Transverse colon (tissue), 4 donors: ENCODE data around the gene HOXA4. TPM values are rescaled to one million over a fixed set of nuclear protein-coding genes. Genes with fewer than 3 reads are reported as not detected.

Experiments
- DNase-seq: peaks from one replicate; pipeline ENCODE4 v3.0.0-alpha.2; 2019
- H3K27ac ChIP-seq, 4 donors: fragments of 200-600 bp; sonication (generic); 2 replicates each; pipeline ENCODE4 v1.5.1; 2016 to 2018; ENCODE audit warnings: inconsistent platforms in 4 of 4
- H3K27me3 ChIP-seq: fragments of 200-600 bp; sonication (generic); 2 replicates; pipeline ENCODE4 v1.5.1; 2017; ENCODE audit warnings: inconsistent platforms
- H3K36me3 ChIP-seq, 4 donors: fragments of 200-600 bp; sonication (generic); 2 replicates each; pipeline ENCODE4 v1.5.1; 2017 to 2019; ENCODE audit warnings: inconsistent platforms in 4 of 4
- H3K4me1 ChIP-seq, 4 donors: fragments of 200-600 bp; sonication (generic); 2 replicates each; pipeline ENCODE4 v1.5.1; 2017 to 2020; ENCODE audit warnings: inconsistent platforms in 4 of 4
- H3K4me3 ChIP-seq, 4 donors: fragments of 200-600 bp; sonication (generic); 1 replicate in 1 of 4; 2 replicates in 3 of 4; pipeline versions ENCODE4 v1.5.1 to v1.6.1; 2017 to 2019; ENCODE audit warnings: inconsistent platforms in 4 of 4
- H3K9me3 ChIP-seq, 2 donors: fragments of 200-600 bp; sonication (generic); 2 replicates each; pipeline ENCODE4 v1.5.1; 2017 to 2019; ENCODE audit warnings: inconsistent platforms in 2 of 2
- CTCF ChIP-seq, 5 experiments: fragments of 200-600 bp in 3 of 5; fragments of 450-650 bp in 2 of 5; sonication (generic) in 3 of 5; IDR thresholded peaks; 1 replicate in 2 of 5; 2 replicates in 3 of 5; pipeline ENCODE4 v1.5.1; 2016 to 2017; ENCODE audit warnings: antibody characterized with exemption in 5 of 5, inconsistent platforms in 3 of 5, mild to moderate bottlenecking in 2 of 5, moderate library complexity in 1 of 5
- EP300 ChIP-seq: sonication (generic); formaldehyde crosslinking; IDR thresholded peaks from one replicate; pipeline ENCODE4 v1.6.1; 2017; ENCODE audit warnings: antibody characterized with exemption, low read depth
- POLR2A ChIP-seq: fragments of 450-650 bp; IDR thresholded peaks from one replicate; pipeline ENCODE4 v1.6.1; 2016; ENCODE audit warnings: antibody characterized with exemption, mild to moderate bottlenecking, moderate library complexity
- POLR2AphosphoS5 ChIP-seq, 3 donors: sonication (generic); formaldehyde crosslinking; IDR thresholded peaks; one replicate each; pipeline ENCODE4 v1.6.1; 2016; ENCODE audit warnings: antibody characterized with exemption in 3 of 3
- WGBS, 2 donors: methylation state at CpG; one replicate each; pipeline ENCODE4 v1.1.5; 2018; ENCODE audit warnings: low coverage in 1 of 2; 5-methylcytosine and 5-hydroxymethylcytosine counted together
- in situ Hi-C, 4 donors: fragments of 200-750 bp; cut with MboI; loops; one replicate each; pipeline versions ENCODE4 v1.15.0 to v1.15.1; 2017; ENCODE audit warnings: low sequenced_read_pairs in 3 of 4, low pct_ligation_motif_present in 1 of 4, low pct_unique_long_range_greater_than_20kb in 1 of 4
- intact Hi-C: fragments of 100-400 bp; cut with DNase I; formaldehyde crosslinking; loops from one replicate; pipeline ENCODE4 v1.15.1; 2023; ENCODE audit warnings: low total_unique reads
- total RNA-seq, 4 donors: library from RNA; depleted of rRNA; stranded (reverse); fragments of >200 nt; gene quantifications; one replicate each; pipeline ENCODE4 v1.1.0, GENCODE V29; 2016

Gene HOXA4
- total RNA-seq, 4 donors from 2014 or later, result 3.5 to 42.4 (median 10.6) TPM

DNA sequence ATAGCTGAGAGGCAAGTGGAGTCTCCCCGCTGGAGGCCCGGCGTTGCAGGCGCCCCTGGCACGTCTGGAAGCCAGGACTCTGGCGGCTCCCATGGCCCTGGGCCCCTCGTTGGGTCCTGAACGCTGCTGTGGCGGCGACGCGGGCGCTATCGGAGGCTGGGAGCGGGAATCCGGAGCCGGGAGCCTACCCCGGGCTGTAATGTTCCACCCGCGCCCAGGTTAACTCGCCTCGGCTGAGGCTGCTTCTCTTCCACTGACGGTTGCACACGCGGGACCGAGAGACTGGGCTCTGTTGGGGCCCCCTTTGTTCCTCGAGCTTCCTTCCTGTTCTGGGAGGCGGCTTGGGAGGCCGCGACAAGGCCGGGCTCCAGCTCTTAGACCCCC, 14.2 kb upstream of the HOXA4 start:
- Histone ChIP-seq H3K4me1 (peaks cover 0 to 72% (median 62%) of the 10 kb centered on the region in 4 donors), H3K36me3 (no peaks in the 10 kb centered on the region), H3K4me3 (peak overlapping the region in 3 of 4 donors; percentile 2 to 77 (median 57)), H3K9me3 (no peaks in the 10 kb centered on the region), H3K27ac (peak overlapping the region; percentile 95 to 99 (median 98)), H3K27me3 (peaks cover 19% of the 10 kb centered on the region)
- intact Hi-C loops, result loop anchor here (5.0 kb wide), 2 partner anchors 37 to 287 kb away; no protein-coding TSS in a partner anchor
- in situ Hi-C loops, result loop anchor here (5.0 to 10.0 kb wide), 2 partner anchors 287 to 290 kb away; no protein-coding TSS in a partner anchor
- no peak for TF ChIP-seq EP300
- TF ChIP-seq POLR2A, result no peak
- TF ChIP-seq CTCF (IDR thresholded peaks at IDR 0.05), result no peak
- TF ChIP-seq POLR2AphosphoS5 (IDR thresholded peaks at IDR 0.05), result no peak
- WGBS, 2 donors, result 37% methylated on average over 30 of the region's 31 CpGs; no CpG with 5 or more reads in 1 of the 2 donors
- peak; percentile 24 for DNase-seq

GRCh38 chr7:27143950-27144780, 13.6 kb upstream of the HOXA4 start:
- peak in 1 of 3 donors; percentile 29 for TF ChIP-seq POLR2AphosphoS5 (IDR thresholded peaks at IDR 0.05)
- no peak for TF ChIP-seq EP300
- TF ChIP-seq CTCF (IDR thresholded peaks at IDR 0.05), result peak in 2 of 5 experiments; percentile 16 to 18
- TF ChIP-seq POLR2A, result peak; percentile 22
- Histone ChIP-seq H3K4me3 (peak overlapping the region in 3 of 4 donors; percentile 2 to 77 (median 57)), H3K36me3 (no peaks in the 10 kb centered on the region), H3K9me3 (no peaks in the 10 kb centered on the region), H3K27ac (peak overlapping the region; percentile 95 to 99 (median 98)), H3K27me3 (peaks cover 19% of the 10 kb centered on the region), H3K4me1 (peaks cover 0 to 69% (median 58%) of the 10 kb centered on the region in 4 donors)
- DNase-seq, result peak; percentile 53
- intact Hi-C loops (no loop called here), in situ Hi-C loops (loop anchor here (5.0 to 10.0 kb wide), 2 partner anchors 287 to 289 kb away; no protein-coding TSS in a partner anchor)
- 45 to 54% methylated on average over 11 to 40 of the region's 40 CpGs for WGBS, 2 donors

DNA sequence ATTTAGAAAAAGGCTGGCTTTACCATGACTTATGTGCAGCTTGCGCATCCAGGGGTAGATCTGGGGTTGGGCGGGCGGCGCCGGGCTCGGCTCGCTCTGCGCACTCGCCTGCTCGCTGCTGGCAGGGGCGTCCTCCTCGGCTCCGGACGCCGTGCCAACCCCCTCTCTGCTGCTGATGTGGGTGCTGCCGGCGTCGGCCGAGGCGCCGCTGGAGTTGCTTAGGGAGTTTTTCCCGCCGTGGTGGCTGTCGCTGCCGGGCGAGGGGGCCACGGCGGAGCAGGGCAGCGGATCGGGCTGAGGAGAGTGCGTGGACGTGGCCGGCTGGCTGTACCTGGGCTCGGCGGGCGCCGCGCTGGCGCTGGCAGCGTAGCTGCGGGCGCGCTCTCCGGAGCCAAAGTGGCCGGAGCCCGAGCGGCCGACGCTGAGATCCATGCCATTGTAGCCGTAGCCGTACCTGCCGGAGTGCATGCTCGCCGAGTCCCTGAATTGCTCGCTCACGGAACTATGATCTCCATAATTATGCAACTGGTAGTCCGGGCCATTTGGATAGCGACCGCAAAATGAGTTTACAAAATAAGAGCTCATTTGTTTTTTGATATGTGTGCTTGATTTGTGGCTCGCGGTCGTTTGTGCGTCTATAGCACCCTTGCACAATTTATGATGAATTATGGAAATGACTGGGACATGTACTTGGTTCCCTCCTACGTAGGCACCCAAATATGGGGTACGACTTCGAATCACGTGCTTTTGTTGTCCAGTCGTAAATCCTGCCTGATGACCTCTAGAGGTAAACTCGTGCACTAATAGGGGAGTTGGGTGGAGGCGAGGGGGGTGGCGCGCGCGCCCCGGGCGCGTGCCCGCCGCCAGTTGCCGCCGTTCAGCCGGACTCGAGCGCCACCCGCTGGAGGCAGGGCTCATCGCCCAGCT, 12.7 kb upstream of the HOXA4 start, which contains the start of gene HOXA5:
Gene HOXA5, minus strand, starts transcription at position 659 of the 927 bp plus-strand sequence. Its CDS starts 74 bp downstream, at position 585.
- in situ Hi-C loops, result loop anchor here (5.0 to 10.0 kb wide), 2 partner anchors 286 to 288 kb away; no protein-coding TSS in a partner anchor
- H3K9me3 ChIP-seq, result no peaks in the 10 kb centered on the region
- H3K4me1 ChIP-seq, result peaks cover 0 to 64% (median 56%) of the 10 kb centered on the region in 4 donors
- intact Hi-C loops, result no loop called here
- peaks cover 12% of the 10 kb centered on the region for H3K27me3 ChIP-seq
- peak; percentile 90 to 95 (median 91) for TF ChIP-seq POLR2AphosphoS5 (IDR thresholded peaks at IDR 0.05)
- TF ChIP-seq EP300, result peak; percentile 24
- TF ChIP-seq CTCF (IDR thresholded peaks at IDR 0.05), result peak; percentile 80 to 93 (median 83)
- peak; percentile 59 for TF ChIP-seq POLR2A
- H3K36me3 ChIP-seq, result no peaks in the 10 kb centered on the region
- WGBS, 2 donors, result 40 to 50% methylated on average over 1 to 82 of the region's 86 CpGs
- DNase-seq, result peak; percentile 84
- H3K4me3 ChIP-seq, result peak within 1 kb of the TSS; percentile 33 to 77 (median 46)
- H3K27ac ChIP-seq, result peak within 1 kb of the TSS; percentile 95 to 99 (median 98)
